ENCODE measurements around the gene ATAD3B. TPM values are rescaled to one million over a fixed set of nuclear protein-coding genes. Genes with fewer than 3 reads are reported as not detected.
A peak's percentile ranks its signal among the peaks of the same experiment; 100 is the strongest.
"Not testable (repeated sequence)": the region's sequence is repeated elsewhere in the genome, so short reads cannot be mapped to it uniquely, and the experiment has no call there.

Gene ATAD3B
- total and polyA plus RNA-seq, 2 donors (not counting 3 experiments of a cell fraction or from before 2014, with no cell fraction given) = 20.5 to 48.2 TPM

DNA sequence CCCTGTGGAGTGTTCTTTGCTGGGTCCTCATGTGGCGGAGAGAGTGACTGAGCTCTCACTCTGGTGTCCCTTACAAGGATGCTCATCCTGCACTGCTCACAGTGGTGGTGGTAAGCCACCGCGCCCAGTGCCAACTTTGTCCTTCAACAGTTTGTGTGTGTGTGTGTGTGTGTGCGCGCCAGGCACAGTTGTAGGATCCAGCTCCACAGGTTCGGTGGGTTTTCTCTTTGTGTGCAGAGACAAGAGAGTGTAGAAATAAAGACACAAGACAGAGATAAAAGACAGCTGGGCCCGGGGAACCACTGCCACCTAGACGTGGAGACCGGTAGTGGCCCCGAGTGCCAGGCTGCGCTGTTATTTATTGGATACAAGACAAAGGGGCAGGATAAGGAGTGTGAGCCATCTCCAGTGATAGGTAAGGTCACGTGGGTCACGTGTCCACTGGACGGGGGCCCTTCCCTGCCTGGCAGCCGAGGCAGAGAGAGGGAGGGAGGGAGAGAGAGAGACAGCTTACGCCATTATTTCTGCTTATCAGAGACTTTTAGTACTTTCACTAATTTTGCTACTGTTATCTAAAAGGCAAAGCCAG, 33.3 kb downstream of the ATAD3B start:
- BruUV-seq (replicated peaks); H3K4me3 ChIP-seq (replicated peaks in 1 of 3; ENCODE audit: insufficient read depth in 1 of 3, low read depth in 1 of 3, low read length in 3 of 3); H3K27me3 ChIP-seq (ENCODE audit: control insufficient read depth in 2 of 2, insufficient read depth in 2 of 2, low read length in 2 of 2); H3K27ac ChIP-seq (ENCODE audit: insufficient read depth, low read depth, low read length); H3K4me1 ChIP-seq (ENCODE audit: control insufficient read depth, extremely low read depth, insufficient read depth, low read length); H3K9me1 ChIP-seq (replicated peaks; ENCODE audit: control insufficient read depth, extremely low read depth, insufficient read depth, low read length); H3K9me3 ChIP-seq (replicated peaks; ENCODE audit: control insufficient read depth, insufficient read depth, low read length); H3K79me2 ChIP-seq (ENCODE audit: control insufficient read depth, insufficient read depth, low read length); POLR2A ChIA-PET; H3K36me3 ChIP-seq (ENCODE audit: control insufficient read depth in 2 of 2, extremely low read depth in 1 of 2, insufficient read depth in 2 of 2, low read length in 2 of 2); H4K20me1 ChIP-seq (replicated peaks; ENCODE audit: control insufficient read depth, extremely low read depth, insufficient read depth, low read length); H3K4me2 ChIP-seq (ENCODE audit: insufficient read depth, low read length); H3K9ac ChIP-seq (replicated peaks; ENCODE audit: extremely low read depth, insufficient read depth, low read length); dilution Hi-C loops (cut with MboI; ENCODE audit: extremely low pct_ligation_motif_present, low sequenced_read_pairs): not testable (repeated sequence)
- TF ChIP-seq CTCF (IDR thresholded peaks at IDR 0.05; ENCODE audit: extremely low read depth in 1 of 2, insufficient read depth in 1 of 2, low read depth in 1 of 2, low read length in 2 of 2) = peak; percentile 34 to 53
- CTCF ChIA-PET = interaction anchor here (0.6 to 1.4 kb wide), 10 partner anchors 17 to 383 kb away, joined by 3 to 7 read pairs (median 4); partner anchors contain the start of genes AURKAIP1, CCNL2 and MIB2
- H2AFZ ChIP-seq (ENCODE audit: low read depth, low read length) = peak overlapping the region; percentile 15
- intact Hi-C loops (cut with micrococcal nuclease) = loop anchor here (2.0 kb wide), 1 partner anchor 98 kb away; the partner anchor contains the start of gene MRPL20
- DNase-seq (ENCODE audit: low read depth, low spot score) (peak; percentile 46), FAIRE-seq (peak; percentile 50)

- H3K9me1 ChIP-seq (replicated peaks; ENCODE audit: control insufficient read depth, extremely low read depth, insufficient read depth, low read length); H3K4me2 ChIP-seq (ENCODE audit: insufficient read depth, low read length); H3K27ac ChIP-seq (ENCODE audit: insufficient read depth, low read depth, low read length); H3K27me3 ChIP-seq (ENCODE audit: control insufficient read depth in 2 of 2, insufficient read depth in 2 of 2, low read length in 2 of 2); DNase-seq (ENCODE audit: low read depth, low spot score); H3K9ac ChIP-seq (replicated peaks; ENCODE audit: extremely low read depth, insufficient read depth, low read length); H4K20me1 ChIP-seq (replicated peaks; ENCODE audit: control insufficient read depth, extremely low read depth, insufficient read depth, low read length); H3K4me3 ChIP-seq (replicated peaks in 1 of 3; ENCODE audit: insufficient read depth in 1 of 3, low read depth in 1 of 3, low read length in 3 of 3); H3K9me3 ChIP-seq (replicated peaks; ENCODE audit: control insufficient read depth, insufficient read depth, low read length); H3K36me3 ChIP-seq (ENCODE audit: control insufficient read depth in 2 of 2, extremely low read depth in 1 of 2, insufficient read depth in 2 of 2, low read length in 2 of 2); H3K79me2 ChIP-seq (ENCODE audit: control insufficient read depth, insufficient read depth, low read length); POLR2A ChIA-PET; H3K4me1 ChIP-seq (ENCODE audit: control insufficient read depth, extremely low read depth, insufficient read depth, low read length); BruUV-seq (replicated peaks); dilution Hi-C loops (cut with MboI; ENCODE audit: extremely low pct_ligation_motif_present, low sequenced_read_pairs); H2AFZ ChIP-seq (ENCODE audit: low read depth, low read length): not testable (repeated sequence)
- intact Hi-C loops (cut with micrococcal nuclease) = loop anchor here (2.0 kb wide), 1 partner anchor 99 kb away; the partner anchor contains the start of gene MRPL20
- peak; percentile 71 for FAIRE-seq
- CTCF ChIA-PET = interaction anchor here (0.6 to 1.4 kb wide), 13 partner anchors 14 to 383 kb away, joined by 3 to 7 read pairs (median 4); partner anchors contain the start of genes AURKAIP1, CCNL2 and MIB2
Observed at GRCh38 chr1:1505366-1505798, 33.8 kb downstream of the ATAD3B start.

DNA sequence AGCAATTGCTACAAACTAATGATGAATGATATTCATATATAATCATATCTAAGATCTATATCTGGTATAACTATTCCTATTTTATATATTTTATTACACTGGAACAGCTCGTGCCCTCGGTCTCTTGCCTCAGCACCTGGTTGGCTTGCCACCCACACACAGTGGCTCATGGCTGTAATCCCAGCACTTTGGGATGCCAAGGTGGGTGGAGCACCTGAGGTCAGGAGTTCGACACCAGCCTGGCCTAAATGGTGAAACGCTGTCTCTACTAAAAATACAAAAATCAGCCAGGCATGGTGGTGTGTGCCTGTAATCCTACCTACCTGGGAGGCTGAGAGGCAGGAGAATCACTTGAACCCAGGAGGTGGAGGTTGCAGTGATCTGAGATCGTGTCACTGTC, 34.2 kb downstream of the ATAD3B start:
- H3K4me1 ChIP-seq (ENCODE audit: control insufficient read depth, extremely low read depth, insufficient read depth, low read length); H3K79me2 ChIP-seq (ENCODE audit: control insufficient read depth, insufficient read depth, low read length); H3K27ac ChIP-seq (ENCODE audit: insufficient read depth, low read depth, low read length); POLR2A ChIA-PET; H3K4me2 ChIP-seq (ENCODE audit: insufficient read depth, low read length); H3K4me3 ChIP-seq (replicated peaks in 1 of 3; ENCODE audit: insufficient read depth in 1 of 3, low read depth in 1 of 3, low read length in 3 of 3); H3K36me3 ChIP-seq (ENCODE audit: control insufficient read depth in 2 of 2, extremely low read depth in 1 of 2, insufficient read depth in 2 of 2, low read length in 2 of 2); H3K9me1 ChIP-seq (replicated peaks; ENCODE audit: control insufficient read depth, extremely low read depth, insufficient read depth, low read length); H2AFZ ChIP-seq (ENCODE audit: low read depth, low read length); H3K9ac ChIP-seq (replicated peaks; ENCODE audit: extremely low read depth, insufficient read depth, low read length); BruUV-seq (replicated peaks); H3K27me3 ChIP-seq (ENCODE audit: control insufficient read depth in 2 of 2, insufficient read depth in 2 of 2, low read length in 2 of 2); H3K9me3 ChIP-seq (replicated peaks; ENCODE audit: control insufficient read depth, insufficient read depth, low read length); FAIRE-seq; DNase-seq (ENCODE audit: low read depth, low spot score); H4K20me1 ChIP-seq (replicated peaks; ENCODE audit: control insufficient read depth, extremely low read depth, insufficient read depth, low read length); dilution Hi-C loops (cut with MboI; ENCODE audit: extremely low pct_ligation_motif_present, low sequenced_read_pairs): not testable (repeated sequence)
- intact Hi-C loops (cut with micrococcal nuclease) = loop anchor here (2.0 kb wide), 1 partner anchor 99 kb away; the partner anchor contains the start of gene MRPL20
- CTCF ChIA-PET = interaction anchor here (0.6 to 1.4 kb wide), 8 partner anchors 14 to 196 kb away, joined by 3 to 5 read pairs (median 3); partner anchors contain the start of genes AURKAIP1, CCNL2 and MIB2
